ENCODE measurements around the gene SERPINB6. TPM values are rescaled to one million over a fixed set of nuclear protein-coding genes. Genes with fewer than 3 reads are reported as not detected.

Gene SERPINB6
- total RNA-seq, 1 experiment from 2014 or later: 131 TPM

- in situ Hi-C loops (cut with HindIII; ENCODE audit: low pct_unique_long_range_greater_than_20kb, low sequenced_read_pairs): no loop called here
- intact Hi-C loops (cut with micrococcal nuclease; ENCODE audit: unreplicated experiment): loop anchor here (10.0 kb wide), 1 partner anchor 264 kb away; the partner anchor contains the start of gene PSMG4
- TF ChIP-seq SIN3A (IDR thresholded peaks at IDR 0.05; ENCODE audit: borderline replicate concordance, insufficient read depth, low read depth, low read length) (no peak), POLR2AphosphoS5 (IDR thresholded peaks at IDR 0.05; ENCODE audit: low read depth, low read length) (no peak), CTCF (IDR thresholded peaks at IDR 0.05) (no peak), REST (IDR thresholded peaks at IDR 0.05; ENCODE audit: insufficient read depth in 1 of 2, low read depth in 2 of 2, low read length in 1 of 2) (no peak), TCF7L2 (IDR thresholded peaks at IDR 0.05; ENCODE audit: low read depth, low read length) (no peak)
- DNase-seq (ENCODE audit: low read depth, low spot score): no peak
- no peaks in the 10 kb centered on the region for H3K27me3 ChIP-seq (ENCODE audit: control insufficient read depth, insufficient read depth, low read length)
- H3K27ac ChIP-seq (ENCODE audit: low read length): peak overlapping the region; percentile 98
- H3K9me3 ChIP-seq (ENCODE audit: control insufficient read depth, insufficient read depth, low read depth, low read length): no peaks in the 10 kb centered on the region
- ChIA-PET POLR2A (interaction anchor here (0.6 to 2.4 kb wide), 5 partner anchors 8 to 78 kb away, joined by 3 to 8 read pairs (median 5); partner anchors contain the start of genes NQO2, RIPK1 and SERPINB6), CTCF (interaction anchor here (0.6 to 1.6 kb wide), 3 partner anchors 11 to 121 kb away, joined by 3 to 6 read pairs (median 6); no protein-coding TSS in a partner anchor)
- H3K36me3 ChIP-seq (ENCODE audit: control insufficient read depth, insufficient read depth, low read length): no peaks in the 10 kb centered on the region
- H3K4me1 ChIP-seq (ENCODE audit: control insufficient read depth, insufficient read depth, low read length): peaks cover 11% of the 10 kb centered on the region
- TSS peak; percentile 95 for BruUV-seq (replicated peaks)
- H3K4me3 ChIP-seq (ENCODE audit: low read depth in 2 of 2, low read length in 2 of 2): peak overlapping the region; percentile 77 to 82
- ATAC-seq: no peak
Observed at GRCh38 chr6:2990248-2990931, 19.0 kb upstream of the SERPINB6 start.

GRCh38 chr6:2989332-2990247 is 18.2 kb upstream of the SERPINB6 start:
- H3K27ac ChIP-seq (ENCODE audit: low read length): peak overlapping the region; percentile 98
- in situ Hi-C loops (cut with HindIII; ENCODE audit: low pct_unique_long_range_greater_than_20kb, low sequenced_read_pairs) (no loop called here), intact Hi-C loops (cut with micrococcal nuclease; ENCODE audit: unreplicated experiment) (loop anchor here (2.0 to 10.0 kb wide), 2 partner anchors 37 to 265 kb away; partner anchors contain the start of gene PSMG4)
- TF ChIP-seq SIN3A (IDR thresholded peaks at IDR 0.05; ENCODE audit: borderline replicate concordance, insufficient read depth, low read depth, low read length): peak; percentile 75; the same call in 1 of the 2 replicates
- no peak for TF ChIP-seq REST (IDR thresholded peaks at IDR 0.05; ENCODE audit: insufficient read depth in 1 of 2, low read depth in 2 of 2, low read length in 1 of 2)
- TF ChIP-seq CTCF (IDR thresholded peaks at IDR 0.05): peak; percentile 12; the same call in 1 of the 2 replicates
- TF ChIP-seq TCF7L2 (IDR thresholded peaks at IDR 0.05; ENCODE audit: low read depth, low read length): no peak
- peak; percentile 67; the same call in 1 of the 2 replicates for TF ChIP-seq POLR2AphosphoS5 (IDR thresholded peaks at IDR 0.05; ENCODE audit: low read depth, low read length)
- peaks cover 11% of the 10 kb centered on the region for H3K4me1 ChIP-seq (ENCODE audit: control insufficient read depth, insufficient read depth, low read length)
- peak; percentile 83 for ATAC-seq
- peak overlapping the region; percentile 77 to 82 for H3K4me3 ChIP-seq (ENCODE audit: low read depth in 2 of 2, low read length in 2 of 2)
- H3K27me3 ChIP-seq (ENCODE audit: control insufficient read depth, insufficient read depth, low read length): no peaks in the 10 kb centered on the region
- peak; percentile 92 for DNase-seq (ENCODE audit: low read depth, low spot score)
- no TSS peak for BruUV-seq (replicated peaks)
- H3K36me3 ChIP-seq (ENCODE audit: control insufficient read depth, insufficient read depth, low read length): no peaks in the 10 kb centered on the region
- CTCF ChIA-PET: interaction anchor here (0.6 to 1.7 kb wide), 6 partner anchors 12 to 226 kb away, joined by 3 to 19 read pairs (median 4); no protein-coding TSS in a partner anchor
- POLR2A ChIA-PET: interaction anchor here (0.6 to 2.4 kb wide), 6 partner anchors 9 to 255 kb away, joined by 3 to 8 read pairs (median 5); partner anchors contain the start of genes NQO2 and SERPINB6
- H3K9me3 ChIP-seq (ENCODE audit: control insufficient read depth, insufficient read depth, low read depth, low read length): no peaks in the 10 kb centered on the region
